ENCODE measurements around the gene TCERG1L. TPM values are rescaled to one million over a fixed set of nuclear protein-coding genes. Genes with fewer than 3 reads are reported as not detected.

TCERG1L gene
- total RNA-seq, 1 donor from 2014 or later: not detected

GRCh38 chr10:131181456-131181855 lies 130.1 kb downstream of the TCERG1L start:
- Histone ChIP-seq H3K27me3 (no peaks in the 10 kb centered on the region), H3K9me3 (no peaks in the 10 kb centered on the region), H3K27ac (no peak overlapping the region), H3K4me3 (no peak overlapping the region), H3K4me1 (peaks cover 8% of the 10 kb centered on the region), H3K36me3 (no peaks in the 10 kb centered on the region)
- no peak for TF ChIP-seq POLR2A (IDR thresholded peaks at IDR 0.05)
- no peak for TF ChIP-seq POLR2AphosphoS5 (IDR thresholded peaks at IDR 0.05; ENCODE audit: insufficient read depth in 1 of 2, low read depth in 1 of 2)
- no peak for TF ChIP-seq CTCF (IDR thresholded peaks at IDR 0.05)
- DNase-seq (ENCODE audit: extremely low spot score in 2 of 2): no peak
- intact Hi-C loops (cut with DNase I): no loop called here

GRCh38 chr10:131180740-131181415 lies 130.6 kb downstream of the TCERG1L start:
- no peaks in the 10 kb centered on the region for H3K9me3 ChIP-seq
- H3K4me3 ChIP-seq: no peak overlapping the region
- H3K4me1 ChIP-seq: peaks cover 8% of the 10 kb centered on the region
- H3K36me3 ChIP-seq: no peaks in the 10 kb centered on the region
- no peak for TF ChIP-seq CTCF (IDR thresholded peaks at IDR 0.05)
- no peak for TF ChIP-seq POLR2AphosphoS5 (IDR thresholded peaks at IDR 0.05; ENCODE audit: insufficient read depth in 1 of 2, low read depth in 1 of 2)
- no peak for TF ChIP-seq POLR2A (IDR thresholded peaks at IDR 0.05)
- DNase-seq (ENCODE audit: extremely low spot score in 2 of 2): peak in 1 of 2 donors; percentile 55
- H3K27me3 ChIP-seq: no peaks in the 10 kb centered on the region
- no peak overlapping the region for H3K27ac ChIP-seq
- intact Hi-C loops (cut with DNase I): no loop called here

- Histone ChIP-seq H3K36me3 (no peaks in the 10 kb centered on the region), H3K4me1 (peaks cover 8% of the 10 kb centered on the region), H3K4me3 (no peak overlapping the region), H3K27ac (no peak overlapping the region), H3K9me3 (no peaks in the 10 kb centered on the region), H3K27me3 (no peaks in the 10 kb centered on the region)
- intact Hi-C loops (cut with DNase I): no loop called here
- no peak for TF ChIP-seq POLR2A (IDR thresholded peaks at IDR 0.05)
- no peak for TF ChIP-seq POLR2AphosphoS5 (IDR thresholded peaks at IDR 0.05; ENCODE audit: insufficient read depth in 1 of 2, low read depth in 1 of 2)
- TF ChIP-seq CTCF (IDR thresholded peaks at IDR 0.05): no peak
- DNase-seq (ENCODE audit: extremely low spot score in 2 of 2): no peak
These were observed 131.4 kb downstream of the TCERG1L start for GRCh38 chr10:131180086-131180485.

GRCh38 chr10:131179361-131179760 lies 132.2 kb downstream of the TCERG1L start:
- Histone ChIP-seq H3K27me3 (no peaks in the 10 kb centered on the region), H3K4me3 (no peak overlapping the region), H3K27ac (no peak overlapping the region), H3K9me3 (no peaks in the 10 kb centered on the region), H3K4me1 (peaks cover 8% of the 10 kb centered on the region), H3K36me3 (no peaks in the 10 kb centered on the region)
- DNase-seq (ENCODE audit: extremely low spot score in 2 of 2): peak in 1 of 2 donors; percentile 52
- intact Hi-C loops (cut with DNase I): no loop called here
- TF ChIP-seq CTCF (IDR thresholded peaks at IDR 0.05): no peak
- TF ChIP-seq POLR2AphosphoS5 (IDR thresholded peaks at IDR 0.05; ENCODE audit: insufficient read depth in 1 of 2, low read depth in 1 of 2): no peak
- no peak for TF ChIP-seq POLR2A (IDR thresholded peaks at IDR 0.05)

GRCh38 chr10:131178521-131179331 lies 132.8 kb downstream of the TCERG1L start:
- intact Hi-C loops (cut with DNase I): no loop called here
- Histone ChIP-seq H3K27ac (no peak overlapping the region), H3K4me3 (no peak overlapping the region), H3K36me3 (no peaks in the 10 kb centered on the region), H3K9me3 (no peaks in the 10 kb centered on the region), H3K27me3 (no peaks in the 10 kb centered on the region), H3K4me1 (peaks cover 8% of the 10 kb centered on the region)
- TF ChIP-seq POLR2A (IDR thresholded peaks at IDR 0.05) (no peak), POLR2AphosphoS5 (IDR thresholded peaks at IDR 0.05; ENCODE audit: insufficient read depth in 1 of 2, low read depth in 1 of 2) (no peak), CTCF (IDR thresholded peaks at IDR 0.05) (no peak)
- peak in 1 of 2 donors; percentile 74 for DNase-seq (ENCODE audit: extremely low spot score in 2 of 2)
